Activated CD8-positive, alpha-beta memory T cell treated with anti-CD3 and anti-CD28 coated beads for 36 hours (primary cell): Measurements from ENCODE around the gene CASZ1. TPM values are rescaled to one million over a fixed set of nuclear protein-coding genes. Genes with fewer than 3 reads are reported as not detected.

Source experiments
- CTCF ChIA-PET: fragments of 350-600 bp; sonication (Branson Sonifier 250); formaldehyde crosslinking; loops from one replicate; lab custom pipeline; 2021; ENCODE audit warnings: antibody characterized with exemption; lab: Charles Lee
- POLR2A ChIA-PET: fragments of 350-600 bp; sonication (Branson Sonifier 250); formaldehyde crosslinking; loops from one replicate; lab custom pipeline; 2021; ENCODE audit warnings: antibody characterized with exemption; lab: Charles Lee
- total RNA-seq, 2 experiments: library from RNA; stranded (reverse); gene quantifications; one replicate each; pipeline ENCODE4 v1.2.3, GENCODE V29; 2021

CASZ1 gene
- total RNA-seq, 2 experiments from 2014 or later = 2.4 to 3.7 TPM

GRCh38 chr1:10626791-10627410, 169.5 kb downstream of the CASZ1 start:
- CTCF ChIA-PET = no interaction called here

GRCh38 chr1:10626131-10626731, 170.2 kb downstream of the CASZ1 start:
- POLR2A ChIA-PET = interaction anchor here (0.7 kb wide), 1 partner anchor 252 kb away, joined by 3 read pairs; no protein-coding TSS in a partner anchor
- CTCF ChIA-PET = no interaction called here

More at GRCh38 chr1:10626791-10627410, 169.5 kb downstream of the CASZ1 start:
- POLR2A ChIA-PET = no interaction called here

DNA sequence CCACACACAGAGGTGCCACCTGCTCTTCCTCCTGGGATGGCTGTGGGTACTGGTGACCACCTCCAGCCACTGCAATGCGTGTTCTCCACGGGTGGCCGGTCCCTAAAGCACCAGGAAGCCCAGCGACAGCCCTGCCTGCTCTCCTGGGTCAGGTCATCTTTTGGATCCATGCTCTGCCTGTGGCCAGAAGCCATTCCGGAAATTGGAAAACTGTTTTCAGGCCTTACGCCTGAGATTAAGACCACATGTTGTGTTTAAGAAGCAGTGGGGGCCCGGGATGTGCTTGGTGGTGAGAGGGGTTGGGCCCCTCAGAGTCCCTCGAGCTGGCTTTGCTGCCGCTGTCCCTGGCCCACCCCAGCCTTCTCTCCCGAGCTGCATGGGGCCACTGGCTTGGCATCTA, 170.9 kb downstream of the CASZ1 start:
- ChIA-PET POLR2A (interaction anchor here (0.7 kb wide), 1 partner anchor 253 kb away, joined by 3 read pairs; no protein-coding TSS in a partner anchor), CTCF (no interaction called here)

GRCh38 chr1:10625076-10625475, 171.4 kb downstream of the CASZ1 start:
- POLR2A ChIA-PET = no interaction called here
- CTCF ChIA-PET = no interaction called here

GRCh38 chr1:10624256-10625050, 172.0 kb downstream of the CASZ1 start:
- ChIA-PET POLR2A (no interaction called here), CTCF (no interaction called here)

- POLR2A ChIA-PET = no interaction called here
These were observed 172.7 kb downstream of the CASZ1 start for GRCh38 chr1:10623686-10624145.

DNA sequence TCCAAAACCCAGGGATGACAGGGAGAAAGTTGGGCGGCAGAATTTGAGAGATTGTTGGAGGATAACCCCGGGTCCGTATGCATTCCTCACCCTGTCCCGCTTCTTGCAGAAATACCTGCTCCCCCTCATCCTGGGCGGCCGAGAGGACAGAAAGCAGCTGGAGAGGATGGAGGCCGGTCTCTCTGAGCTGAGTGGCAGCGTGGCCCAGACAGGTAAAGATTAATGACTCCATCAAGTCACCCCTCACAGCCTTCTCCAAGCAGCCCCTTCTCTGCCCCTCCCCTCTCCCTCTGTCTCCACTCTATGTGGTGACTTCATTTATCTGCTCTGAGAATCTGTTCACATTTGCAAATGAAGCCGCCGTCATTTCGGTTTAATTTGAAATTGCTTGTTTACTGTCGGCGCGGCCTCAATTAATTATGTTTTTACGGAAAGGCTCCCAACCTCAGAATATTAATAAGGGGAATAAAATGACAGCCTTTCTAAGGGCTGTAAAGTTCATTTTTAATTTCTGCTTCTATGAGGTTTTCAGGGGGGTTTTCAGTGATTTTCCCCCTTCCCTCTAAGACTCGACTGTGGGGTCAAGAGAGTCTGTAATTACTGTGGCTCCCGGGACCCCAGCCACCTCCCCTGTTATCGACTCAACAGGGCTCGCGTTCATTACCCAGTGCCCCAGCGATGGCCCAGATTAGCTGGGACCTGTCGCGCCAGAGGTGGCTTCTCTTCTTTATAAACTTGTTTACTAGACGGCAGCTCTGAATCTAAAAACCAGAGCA, 173.3 kb downstream of the CASZ1 start:
- CTCF ChIA-PET = no interaction called here
- POLR2A ChIA-PET = no interaction called here

More at GRCh38 chr1:10623686-10624145, 172.7 kb downstream of the CASZ1 start:
- CTCF ChIA-PET = no interaction called here

GRCh38 chr1:10621906-10622305, 174.5 kb downstream of the CASZ1 start:
- ChIA-PET POLR2A (no interaction called here), CTCF (no interaction called here)

DNA sequence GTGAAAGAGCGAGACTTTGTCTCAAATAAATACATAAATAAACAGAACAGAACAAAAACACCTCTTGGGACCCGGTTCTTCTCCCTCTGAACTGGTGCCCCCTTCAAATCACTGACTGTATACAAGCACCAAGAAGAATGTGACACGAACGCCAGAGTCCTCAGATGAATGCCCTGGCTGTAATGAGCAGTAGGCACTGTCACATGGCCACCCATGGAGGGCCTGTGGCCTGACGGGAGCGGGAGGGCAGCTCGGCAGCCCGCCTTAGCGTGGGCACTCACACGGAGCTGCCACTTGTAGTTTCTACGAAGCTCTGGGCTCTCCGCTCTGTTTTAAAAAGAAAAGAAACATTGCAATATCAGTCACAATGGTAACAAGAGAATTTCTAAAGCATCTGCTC, 175.7 kb downstream of the CASZ1 start:
- CTCF ChIA-PET = interaction anchor here (1.1 kb wide), 1 partner anchor 8 kb away, joined by 3 read pairs; no protein-coding TSS in a partner anchor
- POLR2A ChIA-PET = no interaction called here

DNA sequence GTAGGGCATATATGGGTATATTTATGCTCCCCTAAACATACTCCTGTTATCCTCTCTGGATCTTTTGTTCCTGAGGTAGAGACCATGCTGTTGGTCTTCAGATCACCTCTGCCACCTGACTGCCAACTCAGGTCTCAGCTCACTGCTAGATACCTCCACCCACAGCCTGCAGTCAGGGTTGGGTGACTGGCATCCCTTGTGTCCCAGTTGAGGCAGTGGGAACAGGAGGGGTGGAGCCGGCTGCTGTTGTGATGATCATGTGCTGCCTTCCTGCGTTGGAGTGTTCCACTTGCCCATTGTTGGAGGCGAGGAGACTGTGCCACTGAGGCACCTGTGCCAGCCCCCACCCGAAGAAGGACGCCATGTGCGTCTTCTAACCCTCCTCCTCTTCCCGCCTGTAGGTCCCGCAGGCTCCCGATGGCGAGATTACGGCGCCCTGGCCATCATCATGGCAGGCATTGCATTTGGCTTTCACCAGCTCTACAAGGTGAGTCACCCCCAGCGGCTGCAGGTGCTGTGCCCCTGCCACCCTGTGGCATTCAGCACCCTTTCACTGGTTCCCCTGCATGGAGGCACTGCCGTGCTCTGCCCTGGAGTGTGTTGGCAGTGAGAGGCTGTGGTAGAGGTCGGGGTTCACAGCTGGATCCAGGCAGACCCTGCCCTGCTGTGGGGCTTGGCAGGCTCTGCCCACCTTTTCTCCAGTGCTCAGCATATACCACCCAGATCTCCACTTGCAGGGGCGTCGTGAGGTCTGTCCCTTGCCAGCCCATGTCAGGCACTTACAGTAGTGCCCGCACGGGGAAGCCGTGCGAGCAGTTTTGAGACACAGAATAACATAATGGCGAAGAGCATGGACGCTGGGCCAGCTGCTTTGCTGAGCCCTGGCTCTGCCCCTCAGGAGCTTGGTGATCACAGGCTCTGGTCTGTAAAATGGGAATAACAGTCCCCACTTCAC, 178.2 kb downstream of the CASZ1 start:
- ChIA-PET POLR2A (no interaction called here), CTCF (no interaction called here)

- POLR2A ChIA-PET = no interaction called here
- CTCF ChIA-PET = no interaction called here
These were observed 179.1 kb downstream of the CASZ1 start for GRCh38 chr1:10617318-10617717.

DNA sequence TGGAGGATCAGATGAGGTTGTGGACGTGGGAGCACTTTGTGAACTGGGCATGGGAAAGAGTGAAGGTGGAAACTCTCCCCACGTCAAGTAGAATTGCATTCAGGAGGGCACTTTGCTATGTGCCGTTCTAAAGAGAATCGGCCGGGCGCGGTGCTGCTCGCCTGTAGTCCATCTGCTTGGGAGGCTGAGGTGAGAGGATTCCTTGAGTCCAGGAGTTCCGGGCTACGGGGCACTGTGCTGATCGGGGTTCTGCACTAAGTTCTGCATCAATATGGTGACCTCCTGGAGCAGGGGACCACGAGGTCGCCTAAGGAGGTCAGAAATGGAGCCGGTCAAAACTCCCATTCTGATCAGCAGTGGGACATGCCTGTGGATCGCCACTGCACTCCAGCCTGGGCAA, 179.8 kb downstream of the CASZ1 start:
- CTCF ChIA-PET = no interaction called here
- POLR2A ChIA-PET = no interaction called here

DNA sequence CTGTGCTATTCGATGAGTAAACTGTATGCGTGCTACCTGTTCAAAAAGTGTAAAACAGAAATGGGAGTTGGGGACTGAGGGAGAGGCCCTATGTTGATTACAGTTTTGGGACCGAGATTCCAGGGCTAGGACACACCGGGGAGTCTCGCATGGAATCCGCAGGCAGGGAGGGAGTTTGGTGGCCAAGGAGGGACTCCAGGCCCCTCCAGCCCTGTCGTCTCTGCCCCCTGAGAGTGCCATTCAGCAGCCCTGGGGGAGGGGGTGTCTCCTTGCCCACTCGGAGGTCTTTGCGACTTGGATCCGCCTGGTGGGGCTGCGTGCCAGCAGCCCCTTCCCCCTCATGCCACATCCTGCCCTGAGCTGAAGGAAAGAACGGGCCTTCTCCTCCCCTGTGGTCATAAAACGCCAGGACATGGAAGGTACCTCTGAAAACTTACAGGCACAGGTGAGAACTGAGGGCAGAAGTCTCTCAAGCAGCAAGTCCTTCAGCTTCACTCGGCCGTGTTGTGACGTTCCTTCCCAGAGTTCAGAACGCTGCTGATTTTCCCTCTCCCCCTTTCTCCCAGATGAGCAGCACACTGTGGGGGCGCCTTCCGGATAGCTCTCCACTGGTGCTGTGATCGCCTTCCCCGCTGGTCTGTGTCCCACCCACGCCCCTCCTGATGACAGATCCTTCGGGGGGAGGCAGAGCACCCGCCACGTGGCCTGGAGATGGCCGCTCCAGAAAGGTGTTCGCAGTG, 180.3 kb downstream of the CASZ1 start:
- ChIA-PET POLR2A (no interaction called here), CTCF (no interaction called here)

DNA sequence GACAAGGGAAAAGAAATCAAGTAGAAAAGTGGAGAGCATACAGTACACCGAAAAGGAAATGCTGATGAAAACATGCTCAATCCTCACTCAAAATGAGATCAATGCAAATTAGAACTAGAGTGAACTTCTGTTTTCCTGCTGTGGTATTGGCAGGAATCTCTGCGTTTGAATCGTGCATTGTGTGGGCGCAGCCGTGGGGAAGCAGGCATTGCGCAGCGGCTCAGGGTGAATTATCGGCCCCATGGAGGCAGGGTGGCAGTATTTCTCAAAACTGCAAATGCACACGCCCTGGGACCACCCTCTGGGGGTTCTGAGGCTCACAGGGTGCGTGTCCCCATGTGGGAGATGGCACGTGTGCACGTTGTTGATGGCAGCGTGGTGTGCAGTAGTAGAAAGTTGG, 181.1 kb downstream of the CASZ1 start:
- ChIA-PET POLR2A (no interaction called here), CTCF (no interaction called here)

DNA sequence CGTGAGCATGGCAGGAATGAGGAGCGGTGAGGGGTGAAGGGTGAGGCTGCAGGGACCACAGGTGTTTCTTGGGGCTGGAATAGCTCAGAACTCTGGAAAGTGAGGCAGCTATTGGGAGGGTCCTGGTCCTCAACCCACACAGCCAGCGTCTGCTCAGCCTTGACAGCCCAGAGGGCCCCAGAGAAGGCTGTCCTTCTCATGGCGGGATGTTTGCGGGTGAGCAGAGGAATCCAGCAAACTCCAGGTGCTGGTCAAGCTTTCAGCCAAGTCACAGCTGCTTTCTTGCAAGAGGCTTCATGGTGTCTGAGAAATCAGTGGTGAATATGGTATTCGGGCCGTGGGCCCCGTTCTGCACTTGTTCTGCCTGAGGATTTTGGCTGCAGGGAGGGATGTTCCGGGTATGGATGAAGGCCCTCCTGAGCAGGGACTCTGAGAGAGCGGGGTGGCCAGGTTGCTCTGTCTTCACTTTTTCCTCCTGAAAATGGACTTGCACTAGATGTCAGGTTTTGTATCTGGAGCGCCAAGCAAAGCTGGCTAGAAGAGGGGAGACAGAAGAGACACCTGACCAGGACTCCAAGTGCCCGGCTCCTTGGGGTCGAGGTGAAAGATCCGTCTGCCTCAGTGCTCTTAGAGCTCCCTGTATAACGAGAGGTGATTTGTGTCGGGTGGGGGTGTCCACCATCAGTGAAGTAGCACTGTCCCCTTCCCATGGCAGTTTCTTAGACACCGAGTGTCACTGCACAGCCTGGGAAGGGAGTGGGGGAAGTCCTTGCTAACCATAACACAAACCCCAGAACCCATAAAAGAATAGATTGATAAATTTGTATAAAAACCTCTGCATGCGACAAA, 181.8 kb downstream of the CASZ1 start:
- ChIA-PET POLR2A (no interaction called here), CTCF (interaction anchor here (0.6 kb wide), 1 partner anchor 89 kb away, joined by 3 read pairs; no protein-coding TSS in a partner anchor)

DNA sequence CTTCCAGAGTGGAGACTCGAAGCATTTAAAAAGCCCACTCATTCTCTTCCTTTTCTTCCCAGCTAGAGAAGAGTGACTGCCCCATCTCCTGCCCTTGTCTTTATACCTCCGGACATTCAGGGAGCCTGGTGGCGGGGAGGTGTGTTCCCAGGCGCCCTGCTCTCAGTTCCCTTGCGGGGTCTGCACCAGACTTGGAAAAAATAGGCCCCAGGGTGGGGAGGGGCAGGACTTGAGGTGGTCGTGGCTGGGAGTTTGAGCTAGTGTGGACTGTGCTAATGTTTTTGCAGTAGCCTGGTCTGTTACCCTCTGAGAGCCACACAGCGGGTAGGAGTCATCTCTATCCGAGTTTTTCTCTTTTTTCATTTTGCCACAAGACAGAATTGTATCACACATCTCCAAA, 182.6 kb downstream of the CASZ1 start:
- ChIA-PET POLR2A (no interaction called here), CTCF (no interaction called here)

DNA sequence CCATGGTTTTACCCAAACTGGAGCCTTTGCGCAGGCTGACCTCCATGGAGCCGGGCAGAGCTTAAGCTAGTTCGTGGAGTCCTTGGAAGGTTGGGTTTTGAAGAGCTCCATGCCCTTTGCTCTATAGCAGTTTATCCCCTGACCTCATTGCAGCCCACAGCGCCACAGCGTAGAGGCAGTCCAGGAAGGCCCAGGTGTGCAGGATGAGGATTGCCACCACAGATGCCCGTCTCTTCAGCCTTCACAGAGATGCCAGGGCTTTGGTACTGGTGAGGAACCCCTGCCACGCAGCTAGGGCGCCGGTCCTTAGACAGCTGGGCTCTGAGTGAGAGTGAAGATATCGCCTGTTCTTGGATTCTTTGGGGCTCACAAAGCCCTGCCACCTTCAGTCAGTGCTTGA, 183.1 kb downstream of the CASZ1 start:
- ChIA-PET CTCF (no interaction called here), POLR2A (no interaction called here)
